HG03439 (cell line): Measurements from ENCODE around the gene SLC25A21.
"Not testable (repeated sequence)": the region's sequence is repeated elsewhere in the genome, so short reads cannot be mapped to it uniquely, and the experiment has no call there.

Experiments
- ATAC-seq: cut with Tn5 transposase; IDR thresholded peaks from one replicate; pipeline ENCODE4 v1.9.1; 2021; ENCODE audit warnings: mild to moderate bottlenecking, moderate library complexity; ENCODE audit not compliant: unreplicated experiment

SLC25A21 gene

GRCh38 chr14:37172024-37172869, at the start of gene SLC25A21:
SLC25A21 (minus strand) TSS chr14:37172606.
- ATAC-seq: no peak

GRCh38 chr14:37221073-37221472, 48.7 kb upstream of the SLC25A21 start:
- ATAC-seq: no peak

- no peak for ATAC-seq
Observed at GRCh38 chr14:37215345-37215744, 42.9 kb upstream of the SLC25A21 start.

- ATAC-seq: no peak
Observed at GRCh38 chr14:37213016-37213415, 40.6 kb upstream of the SLC25A21 start.

- ATAC-seq: no peak
Observed at GRCh38 chr14:37210448-37210847, 38.0 kb upstream of the SLC25A21 start.

GRCh38 chr14:37209617-37210016, 37.2 kb upstream of the SLC25A21 start:
- ATAC-seq: not testable (repeated sequence)

- not testable (repeated sequence) for ATAC-seq
Observed at GRCh38 chr14:37205623-37206605, 33.5 kb upstream of the SLC25A21 start.

- no peak for ATAC-seq
Observed at GRCh38 chr14:37203423-37203822, 31.0 kb upstream of the SLC25A21 start.

GRCh38 chr14:37202812-37203211, 30.4 kb upstream of the SLC25A21 start:
- no peak for ATAC-seq

- ATAC-seq: no peak
Observed at GRCh38 chr14:37202265-37202664, 29.9 kb upstream of the SLC25A21 start.

- ATAC-seq: no peak
Observed at GRCh38 chr14:37201724-37202123, 29.3 kb upstream of the SLC25A21 start.

GRCh38 chr14:37198907-37199306, 26.5 kb upstream of the SLC25A21 start:
- no peak for ATAC-seq

GRCh38 chr14:37198273-37198598, 25.8 kb upstream of the SLC25A21 start:
- ATAC-seq: no peak

- ATAC-seq: no peak
Observed at GRCh38 chr14:37197421-37198272, 25.2 kb upstream of the SLC25A21 start, which contains the start of gene MIPOL1. MIPOL1 (plus strand) TSS chr14:37197937; CDS start chr14:37247889, 49,952 bp downstream.

GRCh38 chr14:37196604-37197420, 24.4 kb upstream of the SLC25A21 start:
- no peak for ATAC-seq

- ATAC-seq: no peak
Observed at GRCh38 chr14:37195327-37195726, 22.9 kb upstream of the SLC25A21 start.

GRCh38 chr14:37194698-37195097, 22.3 kb upstream of the SLC25A21 start:
- no peak for ATAC-seq

GRCh38 chr14:37189733-37190132, 17.3 kb upstream of the SLC25A21 start:
- ATAC-seq: not testable (repeated sequence)

GRCh38 chr14:37187840-37188577, 15.6 kb upstream of the SLC25A21 start:
- not testable (repeated sequence) for ATAC-seq
